CD4-positive, alpha-beta memory T cell (primary cell): Measurements from ENCODE around the gene TRUB1. TPM values are rescaled to one million over a fixed set of nuclear protein-coding genes. Genes with fewer than 3 reads are reported as not detected.

Source experiments
- CTCF ChIA-PET: fragments of 350-600 bp; sonication (Branson Sonifier 250); formaldehyde crosslinking; loops from one replicate; lab custom pipeline; 2021; ENCODE audit warnings: inconsistent platforms; ENCODE audit not compliant: partially characterized antibody; lab: Charles Lee
- POLR2A ChIA-PET: fragments of 350-600 bp; sonication (Branson Sonifier 250); formaldehyde crosslinking; loops from one replicate; lab custom pipeline; 2021; ENCODE audit not compliant: partially characterized antibody; lab: Charles Lee
- DNase-seq, 5 donors: peaks; one replicate each; pipeline versions ENCODE4 v3.0.0 to v3.0.0-alpha.2; 2020 to 2022; ENCODE audit warnings: mixed read lengths in 1 of 5
- H3K27ac ChIP-seq: one replicate; pipeline ENCODE4 v1.7.0; 2013; ENCODE audit warnings: low read depth, low read length
- H3K27me3 ChIP-seq: 2 replicates; pipeline ENCODE4 v1.7.0; 2013; ENCODE audit warnings: mild to moderate bottlenecking, low read length, moderate library complexity; ENCODE audit not compliant: insufficient read depth
- H3K36me3 ChIP-seq: 2 replicates; pipeline ENCODE4 v1.7.0; 2013; ENCODE audit warnings: mild to moderate bottlenecking, low read length, moderate library complexity; ENCODE audit not compliant: insufficient read depth
- H3K4me1 ChIP-seq: 2 replicates; pipeline ENCODE4 v1.7.0; 2013; ENCODE audit warnings: mild to moderate bottlenecking, low read length, moderate library complexity; ENCODE audit not compliant: insufficient read depth
- H3K4me3 ChIP-seq, 2 donors: one replicate each; pipeline ENCODE4 v1.7.0; 2013; ENCODE audit warnings: low read length in 2 of 2, mild to moderate bottlenecking in 1 of 2
- H3K9me3 ChIP-seq, 2 donors: one replicate each; pipeline ENCODE4 v1.7.0; 2013; ENCODE audit warnings: low read length in 2 of 2, control low read depth in 1 of 2; ENCODE audit not compliant: control insufficient read depth in 1 of 2
- H3K27ac Mint-ChIP-seq, 7 donors: one replicate each; pipeline ENCODE4 v1.8.0; 2020 to 2021; ENCODE audit warnings: mixed read lengths in 7 of 7, mild to moderate bottlenecking in 6 of 7, inconsistent platforms in 3 of 7, moderate library complexity in 3 of 7
- H3K27me3 Mint-ChIP-seq, 2 donors: one replicate each; pipeline ENCODE4 v1.8.0; 2020 to 2021; ENCODE audit warnings: mixed read lengths in 2 of 2
- H3K36me3 Mint-ChIP-seq, 2 donors: one replicate each; pipeline ENCODE4 v1.8.0; 2020 to 2021; ENCODE audit warnings: mixed read lengths in 2 of 2, inconsistent platforms in 1 of 2, mild to moderate bottlenecking in 1 of 2
- H3K4me1 Mint-ChIP-seq, 4 donors: one replicate each; pipeline ENCODE4 v1.8.0; 2020 to 2021; ENCODE audit warnings: mixed read lengths in 4 of 4, mild to moderate bottlenecking in 1 of 4
- H3K4me3 Mint-ChIP-seq, 8 donors: one replicate each; pipeline ENCODE4 v1.8.0; 2020 to 2021; ENCODE audit warnings: mixed read lengths in 8 of 8, mild to moderate bottlenecking in 7 of 8, moderate library complexity in 6 of 8, inconsistent platforms in 3 of 8
- H3K9me3 Mint-ChIP-seq, 8 donors: one replicate each; pipeline ENCODE4 v1.8.0; 2020 to 2021; ENCODE audit warnings: mixed read lengths in 8 of 8, mild to moderate bottlenecking in 5 of 8, inconsistent platforms in 3 of 8, moderate library complexity in 1 of 8
- intact Hi-C: fragments of 100-400 bp; cut with micrococcal nuclease; formaldehyde crosslinking; loops from one replicate; pipeline ENCODE4 v1.15.1; 2023
- polyA plus RNA-seq, 2 donors: library from polyadenylated mRNA; unstranded; fragments of 300-500 nt; fragmentation: Illumina TruSeq; gene quantifications; one replicate each; pipeline ENCODE4 v1.2.3, GENCODE V29; 2021
- total RNA-seq, 2 experiments: library from RNA; stranded (reverse); gene quantifications; one replicate each; pipeline ENCODE4 v1.2.3, GENCODE V29; 2021

The TRUB1 gene
- total and polyA plus RNA-seq, 4 experiments from 2014 or later, result 9.8 to 14.5 (median 11.0) TPM

- Mint-ChIP-seq H3K4me1 (no peaks in the 10 kb centered on the region), H3K36me3 (no peaks in the 10 kb centered on the region), H3K27me3 (peaks cover 17 to 24% of the 10 kb centered on the region in 2 donors), H3K27ac (peak overlapping the region in 1 of 7 donors; percentile 18), H3K9me3 (peaks cover 0 to 3% (median 0%) of the 10 kb centered on the region in 8 donors), H3K4me3 (no peak overlapping the region)
- no peaks in the 10 kb centered on the region for H3K4me1 ChIP-seq
- no peaks in the 10 kb centered on the region for H3K36me3 ChIP-seq
- DNase-seq, result no peak
- CTCF ChIA-PET, result no interaction called here
- POLR2A ChIA-PET, result no interaction called here
- intact Hi-C loops, result no loop called here
- H3K27ac ChIP-seq, result no peak overlapping the region
- no peaks in the 10 kb centered on the region for H3K9me3 ChIP-seq
- H3K4me3 ChIP-seq, result no peak overlapping the region
- H3K27me3 ChIP-seq, result no peaks in the 10 kb centered on the region
Observed at GRCh38 chr10:114923551-114923950, 14.4 kb upstream of the TRUB1 start.

DNA sequence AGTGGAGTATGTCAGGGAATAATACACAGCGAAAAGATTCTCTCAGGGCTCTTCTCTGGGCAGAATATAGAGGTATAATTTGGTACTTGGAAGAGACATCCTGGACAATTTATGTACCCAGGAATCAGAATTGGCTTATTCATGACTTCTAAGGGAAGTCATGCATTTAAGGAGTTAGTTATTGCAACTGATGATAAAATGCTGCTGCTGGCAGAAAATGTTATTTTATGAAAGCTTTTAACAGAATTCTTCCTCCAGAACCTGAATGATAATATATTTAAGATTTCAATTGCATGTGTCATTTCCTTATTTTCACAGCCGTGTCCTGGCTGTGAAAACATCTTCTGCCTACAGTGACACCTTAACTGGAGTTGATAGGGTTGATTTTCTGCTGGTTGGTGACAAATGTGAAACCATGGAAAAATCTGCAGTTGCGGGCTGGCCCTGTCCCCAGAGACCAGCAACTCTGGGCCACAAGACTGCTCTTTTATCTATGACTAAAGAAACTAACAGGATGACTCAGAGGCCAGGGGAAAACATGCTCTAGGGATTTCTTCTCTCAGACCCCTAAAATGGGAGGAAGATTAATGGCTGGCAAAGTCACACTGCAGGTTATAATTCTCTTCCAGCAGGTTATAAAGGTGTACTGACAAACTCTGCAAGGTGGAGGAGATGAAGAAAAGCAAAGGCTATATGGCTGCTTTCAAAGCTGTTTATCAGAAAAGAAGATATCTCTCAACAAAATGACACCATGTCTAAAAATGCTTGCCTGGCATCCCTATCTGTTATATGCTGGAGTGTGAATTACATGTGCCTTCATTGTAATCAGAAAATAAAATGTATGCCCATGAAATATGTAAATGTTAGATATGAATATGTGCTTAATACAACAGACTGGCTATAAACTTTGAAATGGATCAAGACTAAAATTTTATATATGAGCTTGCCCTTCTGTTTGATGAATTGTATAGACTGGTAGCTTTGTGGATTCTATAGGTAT, 12.1 kb upstream of the TRUB1 start:
- intact Hi-C loops, result no loop called here
- DNase-seq, result no peak
- no peak overlapping the region for H3K27ac ChIP-seq
- H3K27me3 ChIP-seq, result peaks cover 4% of the 10 kb centered on the region
- no peak overlapping the region for H3K27ac Mint-ChIP-seq
- no peak overlapping the region for H3K4me3 ChIP-seq
- no peaks in the 10 kb centered on the region for H3K9me3 ChIP-seq
- H3K4me1 Mint-ChIP-seq, result peaks cover 0 to 3% (median 0%) of the 10 kb centered on the region in 4 donors
- no peaks in the 10 kb centered on the region for H3K4me1 ChIP-seq
- H3K36me3 Mint-ChIP-seq, result no peaks in the 10 kb centered on the region
- peaks cover 20 to 24% of the 10 kb centered on the region in 2 donors for H3K27me3 Mint-ChIP-seq
- peaks cover 0 to 3% (median 0%) of the 10 kb centered on the region in 8 donors for H3K9me3 Mint-ChIP-seq
- no peak overlapping the region for H3K4me3 Mint-ChIP-seq
- CTCF ChIA-PET, result no interaction called here
- POLR2A ChIA-PET, result no interaction called here
- H3K36me3 ChIP-seq, result no peaks in the 10 kb centered on the region

DNA sequence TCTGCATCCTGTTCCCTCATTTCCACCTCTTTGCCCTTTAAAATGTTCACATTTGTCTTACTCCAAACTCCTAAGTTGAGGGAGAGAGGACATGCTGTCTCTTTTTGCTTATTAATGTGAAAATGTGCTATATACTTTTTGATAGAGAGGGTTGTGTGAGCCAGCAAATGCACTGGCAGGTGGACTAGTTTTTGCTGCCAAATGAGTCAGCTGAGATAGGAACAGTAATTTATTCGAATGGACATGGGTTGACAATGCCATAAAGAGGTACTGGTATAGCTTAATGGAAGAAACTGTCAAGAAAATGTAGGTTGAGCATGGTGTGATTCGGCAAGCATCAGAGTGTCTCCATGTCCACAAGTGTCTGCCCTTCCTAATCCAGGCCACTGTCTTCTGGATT, 9.2 kb upstream of the TRUB1 start:
- Mint-ChIP-seq H3K4me3 (no peak overlapping the region), H3K4me1 (peaks cover 0 to 3% (median 0%) of the 10 kb centered on the region in 4 donors), H3K9me3 (peaks cover 0 to 7% (median 0%) of the 10 kb centered on the region in 8 donors), H3K27me3 (peaks cover 16 to 22% of the 10 kb centered on the region in 2 donors), H3K27ac (no peak overlapping the region), H3K36me3 (no peaks in the 10 kb centered on the region)
- no peak overlapping the region for H3K27ac ChIP-seq
- DNase-seq, result no peak
- ChIA-PET POLR2A (no interaction called here), CTCF (no interaction called here)
- no peaks in the 10 kb centered on the region for H3K36me3 ChIP-seq
- intact Hi-C loops, result no loop called here
- H3K4me3 ChIP-seq, result no peak overlapping the region
- H3K27me3 ChIP-seq, result peaks cover 4% of the 10 kb centered on the region
- H3K4me1 ChIP-seq, result no peaks in the 10 kb centered on the region
- no peaks in the 10 kb centered on the region for H3K9me3 ChIP-seq

DNA sequence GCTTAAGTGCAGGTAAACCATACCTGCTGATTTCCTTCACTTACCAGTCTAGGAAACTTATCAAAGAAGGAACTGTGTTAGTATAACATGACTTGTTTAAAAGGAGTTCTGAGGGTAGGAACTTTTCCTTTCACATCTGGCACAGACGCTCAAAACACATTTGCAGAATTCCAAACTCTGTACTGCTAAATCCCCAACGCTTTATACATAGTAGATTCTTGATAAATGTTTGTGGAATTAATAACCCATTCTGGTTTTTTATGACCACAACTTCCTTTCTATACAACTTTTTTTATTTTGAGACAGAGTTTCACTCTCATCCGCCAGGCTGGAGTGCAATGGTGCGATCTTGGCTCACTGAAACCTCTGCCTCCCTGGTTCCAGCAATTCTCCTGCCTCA, 7.7 kb upstream of the TRUB1 start:
- H3K4me3 ChIP-seq, result no peak overlapping the region
- H3K4me1 ChIP-seq, result no peaks in the 10 kb centered on the region
- H3K4me3 Mint-ChIP-seq, result no peak overlapping the region
- ChIA-PET CTCF (no interaction called here), POLR2A (no interaction called here)
- peaks cover 4% of the 10 kb centered on the region for H3K27me3 ChIP-seq
- peaks cover 0 to 6% (median 0%) of the 10 kb centered on the region in 8 donors for H3K9me3 Mint-ChIP-seq
- H3K27me3 Mint-ChIP-seq, result peaks cover 10 to 19% of the 10 kb centered on the region in 2 donors
- intact Hi-C loops, result no loop called here
- H3K27ac ChIP-seq, result no peak overlapping the region
- no peak overlapping the region for H3K27ac Mint-ChIP-seq
- H3K9me3 ChIP-seq, result no peaks in the 10 kb centered on the region
- no peaks in the 10 kb centered on the region for H3K36me3 ChIP-seq
- H3K4me1 Mint-ChIP-seq, result peaks cover 0 to 3% (median 0%) of the 10 kb centered on the region in 4 donors
- no peaks in the 10 kb centered on the region for H3K36me3 Mint-ChIP-seq
- DNase-seq, result no peak

DNA sequence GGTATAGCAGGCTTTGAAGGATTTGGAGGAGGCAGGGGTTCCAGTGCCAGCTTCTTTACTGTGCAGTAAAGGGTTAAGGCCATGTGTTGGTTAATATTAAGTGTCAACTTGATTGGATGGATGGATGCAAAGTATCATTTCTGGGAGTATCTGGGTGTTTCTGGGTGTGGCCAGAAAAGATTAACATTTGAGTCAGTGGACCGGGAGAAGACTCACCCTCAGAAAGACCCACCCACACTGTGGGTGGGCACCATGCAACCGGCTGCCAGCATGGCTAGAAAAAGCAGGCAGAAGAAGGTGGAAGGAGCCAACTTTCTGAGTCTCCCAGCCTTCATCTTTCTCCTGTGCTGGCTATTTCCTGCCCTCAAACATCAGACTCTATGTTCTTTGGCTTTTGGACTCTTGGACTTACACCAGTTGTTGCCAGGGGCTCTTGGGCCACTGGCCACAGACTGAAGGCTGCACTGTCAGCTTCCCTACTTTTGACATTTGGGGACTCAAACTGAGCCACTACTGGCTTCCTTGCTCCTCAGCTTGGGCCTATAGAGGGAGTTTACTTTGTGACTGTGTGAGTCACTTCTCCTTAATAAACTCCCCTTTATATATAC, 6.8 kb upstream of the TRUB1 start:
- Histone ChIP-seq H3K4me3 (no peak overlapping the region), H3K36me3 (no peaks in the 10 kb centered on the region), H3K27ac (no peak overlapping the region), H3K9me3 (no peaks in the 10 kb centered on the region), H3K4me1 (no peaks in the 10 kb centered on the region), H3K27me3 (peaks cover 4% of the 10 kb centered on the region)
- Mint-ChIP-seq H3K4me3 (no peak overlapping the region), H3K9me3 (peaks cover 0 to 6% (median 0%) of the 10 kb centered on the region in 8 donors), H3K4me1 (peaks cover 0 to 3% (median 0%) of the 10 kb centered on the region in 4 donors), H3K36me3 (no peaks in the 10 kb centered on the region), H3K27me3 (peaks cover 2 to 14% of the 10 kb centered on the region in 2 donors), H3K27ac (no peak overlapping the region)
- intact Hi-C loops, result no loop called here
- POLR2A ChIA-PET, result no interaction called here
- CTCF ChIA-PET, result no interaction called here
- DNase-seq, result no peak

DNA sequence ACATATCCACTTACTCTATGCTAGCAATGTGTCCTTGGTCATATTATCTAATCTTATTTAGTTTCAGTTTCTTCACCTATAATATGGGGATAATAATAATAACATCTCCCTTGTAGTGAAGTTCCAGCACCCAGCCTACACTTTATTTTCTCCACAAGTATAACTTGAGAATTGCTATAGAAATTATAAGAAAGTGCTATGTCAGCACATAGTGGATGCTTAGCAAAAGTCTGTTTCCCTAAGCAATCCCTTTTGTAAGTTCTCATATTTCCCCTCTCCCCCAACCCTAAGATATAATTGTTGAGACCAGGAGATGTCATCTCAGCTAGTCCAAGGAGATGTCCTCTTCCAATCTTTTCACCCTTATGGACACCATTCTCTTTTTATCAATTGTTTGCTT, 5.8 kb upstream of the TRUB1 start:
- no peak overlapping the region for H3K4me3 Mint-ChIP-seq
- H3K9me3 ChIP-seq, result no peaks in the 10 kb centered on the region
- peaks cover 0 to 6% (median 0%) of the 10 kb centered on the region in 8 donors for H3K9me3 Mint-ChIP-seq
- no peak overlapping the region for H3K27ac ChIP-seq
- H3K4me1 Mint-ChIP-seq, result peaks cover 0 to 5% (median under 1%) of the 10 kb centered on the region in 4 donors
- H3K36me3 Mint-ChIP-seq, result no peaks in the 10 kb centered on the region
- ChIA-PET CTCF (no interaction called here), POLR2A (no interaction called here)
- no peak overlapping the region for H3K4me3 ChIP-seq
- no peaks in the 10 kb centered on the region for H3K36me3 ChIP-seq
- no peak overlapping the region for H3K27ac Mint-ChIP-seq
- DNase-seq, result no peak
- no peaks in the 10 kb centered on the region for H3K4me1 ChIP-seq
- peaks cover 4% of the 10 kb centered on the region for H3K27me3 ChIP-seq
- H3K27me3 Mint-ChIP-seq, result peaks cover 2 to 10% of the 10 kb centered on the region in 2 donors
- intact Hi-C loops, result no loop called here

DNA sequence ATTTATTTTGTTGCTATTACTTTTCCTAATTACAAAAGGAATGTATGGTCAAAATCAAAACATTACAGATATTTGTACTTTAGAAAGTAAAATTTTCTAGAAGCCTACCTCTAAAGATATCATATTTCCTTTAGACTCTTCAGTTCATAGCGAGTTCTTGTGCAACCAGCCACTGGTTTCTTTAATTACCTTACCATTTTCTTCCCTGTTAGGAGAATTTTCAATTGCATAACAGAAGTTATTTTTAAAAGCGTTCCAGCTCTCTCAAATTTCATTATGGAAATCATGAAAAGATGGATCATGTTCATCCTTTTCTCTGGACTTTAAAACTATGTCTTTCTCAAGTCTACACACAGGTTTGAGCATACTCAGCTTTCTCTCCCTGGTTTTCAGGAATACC, 5.0 kb upstream of the TRUB1 start:
- H3K9me3 Mint-ChIP-seq, result peaks cover 0 to 6% (median 0%) of the 10 kb centered on the region in 8 donors
- no peak overlapping the region for H3K4me3 ChIP-seq
- no peak for DNase-seq
- no peak overlapping the region for H3K27ac Mint-ChIP-seq
- intact Hi-C loops, result no loop called here
- H3K4me1 ChIP-seq, result no peaks in the 10 kb centered on the region
- no peaks in the 10 kb centered on the region for H3K36me3 ChIP-seq
- peaks cover 0 to 2% of the 10 kb centered on the region in 2 donors for H3K36me3 Mint-ChIP-seq
- peaks cover 2 to 8% of the 10 kb centered on the region in 2 donors for H3K27me3 Mint-ChIP-seq
- H3K27me3 ChIP-seq, result peaks cover 4% of the 10 kb centered on the region
- H3K4me1 Mint-ChIP-seq, result peaks cover 2 to 12% (median 3%) of the 10 kb centered on the region in 4 donors
- ChIA-PET POLR2A (no interaction called here), CTCF (interaction anchor here (1.2 kb wide), 1 partner anchor 629 kb away, joined by 3 read pairs; no protein-coding TSS in a partner anchor)
- no peaks in the 10 kb centered on the region for H3K9me3 ChIP-seq
- no peak overlapping the region for H3K27ac ChIP-seq
- no peak overlapping the region for H3K4me3 Mint-ChIP-seq
